ENCODE data around the gene WDPCP.
"Not testable (repeated sequence)": the region's sequence is repeated elsewhere in the genome, so short reads cannot be mapped to it uniquely, and the experiment has no call there.

WDPCP gene

GRCh38 chr2:63590626-63591408 lies 2.5 kb upstream of the WDPCP start:
- DNase-seq: no peak

DNA sequence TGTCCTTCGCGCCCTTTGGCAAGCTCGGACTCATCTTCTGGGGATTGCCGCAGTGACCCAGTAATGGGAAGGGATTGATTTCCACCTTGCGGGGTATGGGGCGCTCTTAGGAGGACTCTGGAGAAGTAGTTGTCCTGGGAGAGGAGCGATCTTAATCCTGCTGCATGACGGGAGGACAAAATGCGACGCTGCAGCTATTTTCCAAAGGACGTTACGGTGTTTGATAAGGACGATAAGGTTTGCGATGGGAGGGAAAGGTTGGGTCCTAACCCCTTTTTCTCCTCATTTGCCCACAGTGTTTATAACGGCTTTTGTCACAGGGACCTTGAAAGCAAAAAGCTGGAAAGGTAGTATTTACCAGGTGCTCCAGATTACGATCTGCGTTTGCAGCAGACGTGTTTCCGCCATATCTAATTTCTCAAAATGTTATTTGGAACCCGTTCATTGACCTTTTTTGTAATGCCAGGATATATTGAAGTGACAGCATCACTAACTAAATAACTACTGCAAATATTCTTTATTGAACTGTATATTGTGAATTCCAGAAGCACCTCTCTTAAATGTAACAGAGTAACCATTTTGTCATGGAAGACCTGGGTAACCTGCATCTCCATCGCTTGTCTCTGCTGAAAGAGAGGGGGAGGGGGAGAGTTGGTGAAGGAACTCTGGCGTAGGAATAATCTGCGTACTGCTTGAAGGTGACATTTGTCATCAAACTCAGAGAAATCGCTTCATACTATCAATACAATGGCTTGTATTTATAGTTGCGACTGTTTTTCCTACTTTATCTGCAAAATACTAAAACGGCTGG lies 1.1 kb upstream of the WDPCP start:
- DNase-seq: no peak

- DNase-seq: no peak
These were observed 378 bp downstream of the WDPCP start for GRCh38 chr2:63587814-63588384.

DNA sequence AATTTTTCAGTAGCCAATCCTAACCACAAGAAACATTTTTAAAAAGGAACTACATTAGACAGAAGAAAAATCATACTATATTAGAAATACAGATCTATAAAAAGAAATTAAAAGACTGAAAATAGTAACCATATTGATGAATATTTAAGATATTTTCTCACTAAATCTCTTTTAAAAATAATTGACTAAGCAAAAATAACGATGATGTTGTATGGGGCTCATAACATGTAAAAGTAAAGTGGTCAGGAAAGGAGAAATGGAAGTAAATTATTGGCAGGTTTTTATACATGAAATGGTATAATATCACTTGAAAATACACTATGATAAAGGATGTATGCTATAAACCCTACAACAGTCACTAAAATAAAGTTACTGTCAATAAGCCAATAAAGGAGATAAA lies 5.4 kb downstream of the WDPCP start:
- DNase-seq: no peak

- DNase-seq: peak in 1 of 2 donors; percentile 36
These were observed 6.8 kb downstream of the WDPCP start for GRCh38 chr2:63581298-63581961.

DNA sequence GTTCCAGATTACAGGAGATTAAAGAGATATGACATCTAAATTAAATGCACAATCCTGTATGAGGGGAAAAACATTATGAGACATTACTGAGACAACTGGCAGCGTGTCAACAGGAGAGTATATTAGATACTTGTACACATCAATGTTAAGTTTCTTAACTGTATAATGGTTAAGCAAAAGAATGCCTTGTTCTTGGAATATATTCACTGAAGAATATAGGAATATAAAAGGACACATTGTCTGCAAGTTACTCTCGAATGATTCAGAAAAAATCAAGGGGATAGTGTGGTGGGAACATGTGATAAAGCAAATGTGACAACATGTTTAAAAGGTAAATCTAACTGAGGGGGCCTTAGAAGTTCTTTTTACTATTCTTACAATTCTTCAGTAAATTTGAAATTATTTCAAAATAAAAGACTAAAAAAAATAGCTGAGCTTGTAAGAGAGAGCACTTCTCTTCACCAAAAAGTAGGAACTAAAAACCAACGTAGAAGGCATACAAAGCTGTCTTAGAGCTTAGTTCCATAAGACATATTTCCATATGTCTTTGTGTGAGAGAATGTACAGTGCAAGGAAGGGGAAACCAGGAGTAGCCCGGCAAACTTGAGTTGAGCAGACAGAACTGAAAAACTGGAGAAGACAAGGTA lies 7.5 kb downstream of the WDPCP start:
- no peak for DNase-seq

DNA sequence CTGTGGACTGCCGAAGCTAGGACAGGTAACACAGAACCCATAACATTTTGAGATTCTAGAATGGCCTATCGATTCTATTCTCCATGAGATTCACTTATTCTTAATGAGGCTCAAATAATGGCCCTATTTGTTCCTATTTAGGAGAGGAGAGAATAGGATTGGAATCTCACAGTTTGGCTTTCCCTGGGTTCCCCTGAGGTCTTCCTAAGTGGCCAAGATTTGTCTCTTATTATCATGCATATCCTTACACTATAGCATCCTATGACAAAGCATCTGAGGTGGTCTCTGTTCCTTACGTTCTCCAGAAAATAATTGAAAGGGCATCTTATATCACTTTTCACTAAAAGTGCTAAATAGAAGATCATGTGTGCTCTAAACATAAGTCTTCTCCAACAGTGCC lies 9.5 kb downstream of the WDPCP start:
- no peak for DNase-seq

DNA sequence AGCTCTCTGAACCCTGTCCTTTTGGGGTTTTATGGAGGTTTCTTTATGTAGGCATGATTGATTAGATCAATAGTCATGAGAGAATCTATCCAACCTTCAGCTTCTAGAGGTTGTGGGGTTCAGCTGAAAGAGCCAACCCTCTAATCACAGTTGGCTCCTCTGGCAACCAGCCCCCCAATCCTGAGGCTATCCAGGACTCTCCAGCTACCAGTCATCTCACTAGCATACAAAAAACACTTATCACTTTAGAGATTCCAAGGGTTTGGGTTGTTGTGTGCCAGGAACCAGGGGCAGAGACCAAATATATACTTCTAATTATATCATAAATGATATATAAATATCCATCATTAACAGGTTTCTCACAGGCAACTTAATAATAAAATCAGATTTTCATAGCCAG lies 11.7 kb downstream of the WDPCP start:
- no peak for DNase-seq

DNA sequence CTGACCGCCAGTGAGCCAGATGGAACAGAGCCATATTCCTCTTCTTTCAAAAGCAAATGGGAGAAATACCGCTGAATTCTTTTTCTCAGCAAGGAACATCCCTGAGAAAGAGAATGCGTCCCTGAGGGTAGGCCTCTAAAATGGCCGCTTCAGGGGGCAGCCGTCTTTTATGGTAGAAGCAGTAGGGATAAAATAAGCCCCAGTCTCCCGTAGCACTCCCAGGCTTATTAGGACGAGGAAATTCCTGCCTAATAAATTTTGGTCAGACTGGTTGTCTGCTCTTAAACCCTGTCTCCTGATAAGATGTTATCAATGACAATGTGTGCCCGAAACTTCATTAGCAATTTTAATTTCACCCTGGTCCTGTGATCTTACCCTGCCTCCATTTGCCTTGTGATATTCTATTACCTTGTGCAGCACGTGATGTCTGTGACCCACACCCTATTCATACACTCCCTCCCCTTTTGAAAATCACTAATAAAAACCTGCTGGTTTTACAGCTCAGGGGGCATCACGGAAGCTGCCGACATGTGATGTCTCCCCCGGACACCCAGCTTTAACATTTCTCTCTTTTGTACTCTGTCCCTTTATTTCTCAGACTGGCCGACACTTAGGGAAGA lies 14.4 kb downstream of the WDPCP start:
- DNase-seq: not testable (repeated sequence)

- DNase-seq: not testable (repeated sequence)
These were observed 15.3 kb downstream of the WDPCP start for GRCh38 chr2:63573026-63573425.

DNA sequence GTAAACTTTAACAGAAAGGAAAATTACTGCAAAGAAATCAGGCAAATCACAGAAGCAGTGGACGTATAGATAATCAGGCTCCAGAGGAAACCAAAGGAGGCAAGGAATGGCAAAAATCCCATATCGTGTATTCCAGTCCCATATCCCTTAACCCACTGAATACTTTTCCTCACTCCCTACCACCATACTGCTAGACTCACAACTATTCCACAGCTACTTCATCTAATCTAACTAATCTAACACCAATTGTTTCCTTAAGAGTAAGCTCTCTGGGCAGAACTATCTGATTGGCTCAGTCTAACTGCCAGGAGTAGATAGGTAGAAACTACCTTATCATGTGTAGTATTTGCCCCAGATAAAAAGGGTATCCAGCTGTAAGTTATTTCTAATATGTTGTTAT lies 16.3 kb downstream of the WDPCP start:
- no peak for DNase-seq

DNA sequence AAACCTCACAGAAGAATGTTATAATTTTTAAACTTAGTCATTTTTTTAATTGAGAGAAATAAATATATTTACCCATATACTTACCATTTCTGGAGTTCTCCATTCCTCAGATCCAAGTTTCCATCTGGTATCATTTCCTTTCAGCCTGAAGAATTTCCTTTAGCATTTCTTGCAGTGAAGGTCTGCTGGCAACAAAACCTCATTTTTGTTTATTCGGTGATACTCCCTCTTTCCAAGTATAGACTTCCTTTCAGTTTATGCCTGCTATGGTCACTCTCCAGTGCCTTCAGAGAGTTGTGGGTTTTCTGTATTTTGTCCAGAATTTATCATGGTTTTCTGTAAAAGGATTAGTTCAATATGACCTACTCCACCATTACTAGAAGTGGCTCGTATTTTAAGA lies 17.0 kb downstream of the WDPCP start:
- no peak for DNase-seq

DNA sequence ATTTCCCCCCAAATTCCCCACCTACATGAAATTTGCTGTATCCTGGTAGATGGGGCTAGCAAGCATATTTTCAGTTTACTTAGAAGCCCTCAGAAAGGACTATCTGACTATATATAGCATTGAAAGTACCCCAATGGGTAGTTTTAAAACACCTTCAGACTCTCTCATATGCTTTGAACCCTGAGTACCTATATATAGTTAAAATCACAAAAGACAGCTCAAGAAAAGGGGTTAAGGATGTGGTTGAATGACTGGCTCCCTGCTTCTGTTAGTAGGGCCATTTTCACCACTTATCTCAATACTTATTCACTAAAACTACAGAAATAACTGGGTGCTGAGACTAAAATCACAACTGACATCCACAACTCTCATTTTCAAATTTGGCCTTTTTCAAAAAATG lies 18.5 kb downstream of the WDPCP start:
- no peak for DNase-seq

GRCh38 chr2:63562751-63563150 lies 25.5 kb downstream of the WDPCP start:
- DNase-seq: no peak

DNA sequence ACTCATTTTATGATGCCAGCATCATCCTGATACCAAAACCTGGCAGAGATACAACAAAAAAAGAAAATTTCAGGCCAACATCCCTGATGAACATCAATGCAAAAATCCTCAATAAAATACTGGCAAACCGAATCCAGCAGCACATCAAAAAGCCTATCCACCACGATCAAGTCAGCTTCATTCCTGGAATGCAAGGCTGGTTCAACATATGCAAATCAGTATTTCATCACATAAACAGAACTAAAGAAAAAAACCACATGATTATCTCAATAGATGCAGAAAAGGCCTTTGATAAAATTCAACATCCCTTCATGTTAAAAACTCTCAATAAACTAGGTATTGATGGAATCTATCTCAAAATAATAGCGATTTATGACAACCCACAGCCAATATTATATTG lies 29.4 kb downstream of the WDPCP start:
- DNase-seq: not testable (repeated sequence)

GRCh38 chr2:63557819-63558218 lies 30.5 kb downstream of the WDPCP start:
- DNase-seq: not testable (repeated sequence)

- DNase-seq: no peak
These were observed 32.3 kb downstream of the WDPCP start for GRCh38 chr2:63555931-63556330.

- DNase-seq: no peak
These were observed 33.0 kb downstream of the WDPCP start for GRCh38 chr2:63555299-63555698.

GRCh38 chr2:63553049-63553448 lies 35.2 kb downstream of the WDPCP start:
- no peak for DNase-seq

GRCh38 chr2:63545023-63545422 lies 43.3 kb downstream of the WDPCP start:
- DNase-seq: no peak

GRCh38 chr2:63544017-63544627 lies 44.2 kb downstream of the WDPCP start:
- no peak for DNase-seq

Data from hippocampal formation (tissue), 2 donors.